ENCODE measurements around the gene PFKFB1. TPM values are rescaled to one million over a fixed set of nuclear protein-coding genes. Genes with fewer than 3 reads are reported as not detected.
A peak's percentile ranks its signal among the peaks of the same experiment; 100 is the strongest.

Gene PFKFB1
- total and polyA plus RNA-seq, 4 donors: 2.9 to 19.2 (median 7.3) TPM

- H3K9ac ChIP-seq (ENCODE audit: low read depth in 1 of 2, low read length in 2 of 2): no peak overlapping the region
- no peak for DNase-seq (ENCODE audit: low spot score)
- WGBS: 37% methylated on average over 2 of the region's 2 CpGs
- no peaks in the 10 kb centered on the region for H3K9me3 ChIP-seq (ENCODE audit: control insufficient read depth in 4 of 4, low read length in 3 of 4)
- H3K4me3 ChIP-seq (ENCODE audit: low read depth in 1 of 3, low read length in 3 of 3): no peak overlapping the region
- no peaks in the 10 kb centered on the region for H3K36me3 ChIP-seq (ENCODE audit: control insufficient read depth in 4 of 4, insufficient read depth in 3 of 4, low read depth in 1 of 4, low read length in 3 of 4)
- H3K27me3 ChIP-seq (ENCODE audit: control insufficient read depth in 4 of 4, insufficient read depth in 4 of 4, low read length in 3 of 4): no peaks in the 10 kb centered on the region
- no peak overlapping the region for H3K27ac ChIP-seq (ENCODE audit: low read depth in 1 of 2, low read length in 2 of 2)
- TF ChIP-seq, protein P1, sequence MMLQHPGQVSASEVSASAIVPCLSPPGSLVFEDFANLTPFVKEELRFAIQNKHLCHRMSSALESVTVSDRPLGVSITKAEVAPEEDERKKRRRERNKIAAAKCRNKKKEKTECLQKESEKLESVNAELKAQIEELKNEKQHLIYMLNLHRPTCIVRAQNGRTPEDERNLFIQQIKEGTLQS (IDR thresholded peaks at IDR 0.05): no peak
- TF ChIP-seq NR2F2 (IDR thresholded peaks at IDR 0.05) (no peak), MAX (IDR thresholded peaks at IDR 0.05) (no peak), FOXA1 (IDR thresholded peaks at IDR 0.05) (no peak), RAD21 (IDR thresholded peaks at IDR 0.05) (no peak), ZBTB33 (IDR thresholded peaks at IDR 0.05) (no peak), HNF4G (IDR thresholded peaks at IDR 0.05) (no peak), YY1 (IDR thresholded peaks at IDR 0.05) (no peak), GABPA (IDR thresholded peaks at IDR 0.05 in 1 of 2, conservative IDR thresholded peaks at IDR 0.05 in 1 of 2) (no peak), JUND (IDR thresholded peaks at IDR 0.05) (no peak), HNF4A (conservative IDR thresholded peaks at IDR 0.05) (peak; percentile 30 to 34), RXRA (IDR thresholded peaks at IDR 0.05) (peak in 1 of 2 donors; percentile 22), SP1 (IDR thresholded peaks at IDR 0.05) (peak; percentile 21), TAF1 (conservative IDR thresholded peaks at IDR 0.05) (no peak), FOXA2 (IDR thresholded peaks at IDR 0.05) (no peak), EGR1 (IDR thresholded peaks at IDR 0.05; ENCODE audit: low read depth in 2 of 2) (no peak)
- TF ChIP-seq, protein P2, sequence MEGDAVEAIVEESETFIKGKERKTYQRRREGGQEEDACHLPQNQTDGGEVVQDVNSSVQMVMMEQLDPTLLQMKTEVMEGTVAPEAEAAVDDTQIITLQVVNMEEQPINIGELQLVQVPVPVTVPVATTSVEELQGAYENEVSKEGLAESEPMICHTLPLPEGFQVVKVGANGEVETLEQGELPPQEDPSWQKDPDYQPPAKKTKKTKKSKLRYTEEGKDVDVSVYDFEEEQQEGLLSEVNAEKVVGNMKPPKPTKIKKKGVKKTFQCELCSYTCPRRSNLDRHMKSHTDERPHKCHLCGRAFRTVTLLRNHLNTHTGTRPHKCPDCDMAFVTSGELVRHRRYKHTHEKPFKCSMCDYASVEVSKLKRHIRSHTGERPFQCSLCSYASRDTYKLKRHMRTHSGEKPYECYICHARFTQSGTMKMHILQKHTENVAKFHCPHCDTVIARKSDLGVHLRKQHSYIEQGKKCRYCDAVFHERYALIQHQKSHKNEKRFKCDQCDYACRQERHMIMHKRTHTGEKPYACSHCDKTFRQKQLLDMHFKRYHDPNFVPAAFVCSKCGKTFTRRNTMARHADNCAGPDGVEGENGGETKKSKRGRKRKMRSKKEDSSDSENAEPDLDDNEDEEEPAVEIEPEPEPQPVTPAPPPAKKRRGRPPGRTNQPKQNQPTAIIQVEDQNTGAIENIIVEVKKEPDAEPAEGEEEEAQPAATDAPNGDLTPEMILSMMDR (IDR thresholded peaks at IDR 0.05; ENCODE audit: low read depth, low read length, missing input control): no peak
- TF ChIP-seq, protein P3, sequence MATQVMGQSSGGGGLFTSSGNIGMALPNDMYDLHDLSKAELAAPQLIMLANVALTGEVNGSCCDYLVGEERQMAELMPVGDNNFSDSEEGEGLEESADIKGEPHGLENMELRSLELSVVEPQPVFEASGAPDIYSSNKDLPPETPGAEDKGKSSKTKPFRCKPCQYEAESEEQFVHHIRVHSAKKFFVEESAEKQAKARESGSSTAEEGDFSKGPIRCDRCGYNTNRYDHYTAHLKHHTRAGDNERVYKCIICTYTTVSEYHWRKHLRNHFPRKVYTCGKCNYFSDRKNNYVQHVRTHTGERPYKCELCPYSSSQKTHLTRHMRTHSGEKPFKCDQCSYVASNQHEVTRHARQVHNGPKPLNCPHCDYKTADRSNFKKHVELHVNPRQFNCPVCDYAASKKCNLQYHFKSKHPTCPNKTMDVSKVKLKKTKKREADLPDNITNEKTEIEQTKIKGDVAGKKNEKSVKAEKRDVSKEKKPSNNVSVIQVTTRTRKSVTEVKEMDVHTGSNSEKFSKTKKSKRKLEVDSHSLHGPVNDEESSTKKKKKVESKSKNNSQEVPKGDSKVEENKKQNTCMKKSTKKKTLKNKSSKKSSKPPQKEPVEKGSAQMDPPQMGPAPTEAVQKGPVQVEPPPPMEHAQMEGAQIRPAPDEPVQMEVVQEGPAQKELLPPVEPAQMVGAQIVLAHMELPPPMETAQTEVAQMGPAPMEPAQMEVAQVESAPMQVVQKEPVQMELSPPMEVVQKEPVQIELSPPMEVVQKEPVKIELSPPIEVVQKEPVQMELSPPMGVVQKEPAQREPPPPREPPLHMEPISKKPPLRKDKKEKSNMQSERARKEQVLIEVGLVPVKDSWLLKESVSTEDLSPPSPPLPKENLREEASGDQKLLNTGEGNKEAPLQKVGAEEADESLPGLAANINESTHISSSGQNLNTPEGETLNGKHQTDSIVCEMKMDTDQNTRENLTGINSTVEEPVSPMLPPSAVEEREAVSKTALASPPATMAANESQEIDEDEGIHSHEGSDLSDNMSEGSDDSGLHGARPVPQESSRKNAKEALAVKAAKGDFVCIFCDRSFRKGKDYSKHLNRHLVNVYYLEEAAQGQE (IDR thresholded peaks at IDR 0.05): no peak
- H3K4me1 ChIP-seq (ENCODE audit: control insufficient read depth in 4 of 4, insufficient read depth in 4 of 4, low read length in 3 of 4): peaks cover 0 to 4% (median 0%) of the 10 kb centered on the region in 4 donors
Observed at GRCh38 chrX:55033429-55033828, 39.4 kb upstream of the PFKFB1 start.
